Panc1 (cell line): ENCODE measurements around the gene IWS1.

ENCODE experiments used
- SIN3A ChIP-seq: IDR thresholded peaks from 2 replicates; pipeline ENCODE4 v1.6.1; 2012; ENCODE audit warnings: low read depth, mild to moderate bottlenecking, low read length, moderate library complexity, borderline replicate concordance; ENCODE audit not compliant: insufficient read depth
- TF ChIP-seq, protein P1 (sequence below), 2 experiments: IDR thresholded peaks; 2 replicates each; pipeline ENCODE4 v1.6.1; 2011 to 2012; ENCODE audit warnings: low read depth in 2 of 2, control low read depth in 1 of 2, low read length in 1 of 2, mild to moderate bottlenecking in 1 of 2, moderate library complexity in 1 of 2; ENCODE audit not compliant: insufficient read depth in 1 of 2
- TF ChIP-seq, protein P2 (sequence below): fragments of 450-650 bp; IDR thresholded peaks from 2 replicates; pipeline ENCODE4 v1.5.1; 2017; ENCODE audit warnings: mild to moderate bottlenecking

DNA sequence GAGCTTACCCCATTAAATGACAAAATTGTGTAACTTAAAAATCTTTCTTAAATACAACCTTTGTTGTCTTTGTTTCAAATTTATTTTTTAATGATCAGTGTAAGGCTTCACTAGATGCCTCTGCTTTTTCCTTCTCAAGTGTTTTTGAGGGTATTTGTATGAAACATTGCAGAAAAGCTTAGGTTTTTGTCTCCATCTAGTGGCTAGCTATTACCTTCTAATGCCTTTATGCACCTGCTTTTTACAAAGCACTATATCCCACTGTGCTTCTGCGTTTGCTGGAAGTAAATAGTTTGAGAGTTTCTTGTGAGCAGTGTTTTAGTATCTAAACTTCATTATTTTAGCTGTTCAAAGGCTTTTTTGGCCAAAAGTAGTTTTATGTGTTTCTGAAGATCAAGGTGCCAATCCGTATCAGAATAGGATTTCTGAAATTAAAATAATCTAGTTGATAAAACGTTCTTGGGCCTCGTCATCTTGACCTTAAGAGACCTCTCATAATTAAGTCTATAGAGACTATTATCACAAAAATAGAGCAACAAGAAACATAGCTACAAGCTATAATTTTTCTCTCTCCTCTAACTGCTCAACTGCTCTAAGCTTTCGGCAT, 47.0 kb downstream of the IWS1 start:
- TF ChIP-seq, protein P1, sequence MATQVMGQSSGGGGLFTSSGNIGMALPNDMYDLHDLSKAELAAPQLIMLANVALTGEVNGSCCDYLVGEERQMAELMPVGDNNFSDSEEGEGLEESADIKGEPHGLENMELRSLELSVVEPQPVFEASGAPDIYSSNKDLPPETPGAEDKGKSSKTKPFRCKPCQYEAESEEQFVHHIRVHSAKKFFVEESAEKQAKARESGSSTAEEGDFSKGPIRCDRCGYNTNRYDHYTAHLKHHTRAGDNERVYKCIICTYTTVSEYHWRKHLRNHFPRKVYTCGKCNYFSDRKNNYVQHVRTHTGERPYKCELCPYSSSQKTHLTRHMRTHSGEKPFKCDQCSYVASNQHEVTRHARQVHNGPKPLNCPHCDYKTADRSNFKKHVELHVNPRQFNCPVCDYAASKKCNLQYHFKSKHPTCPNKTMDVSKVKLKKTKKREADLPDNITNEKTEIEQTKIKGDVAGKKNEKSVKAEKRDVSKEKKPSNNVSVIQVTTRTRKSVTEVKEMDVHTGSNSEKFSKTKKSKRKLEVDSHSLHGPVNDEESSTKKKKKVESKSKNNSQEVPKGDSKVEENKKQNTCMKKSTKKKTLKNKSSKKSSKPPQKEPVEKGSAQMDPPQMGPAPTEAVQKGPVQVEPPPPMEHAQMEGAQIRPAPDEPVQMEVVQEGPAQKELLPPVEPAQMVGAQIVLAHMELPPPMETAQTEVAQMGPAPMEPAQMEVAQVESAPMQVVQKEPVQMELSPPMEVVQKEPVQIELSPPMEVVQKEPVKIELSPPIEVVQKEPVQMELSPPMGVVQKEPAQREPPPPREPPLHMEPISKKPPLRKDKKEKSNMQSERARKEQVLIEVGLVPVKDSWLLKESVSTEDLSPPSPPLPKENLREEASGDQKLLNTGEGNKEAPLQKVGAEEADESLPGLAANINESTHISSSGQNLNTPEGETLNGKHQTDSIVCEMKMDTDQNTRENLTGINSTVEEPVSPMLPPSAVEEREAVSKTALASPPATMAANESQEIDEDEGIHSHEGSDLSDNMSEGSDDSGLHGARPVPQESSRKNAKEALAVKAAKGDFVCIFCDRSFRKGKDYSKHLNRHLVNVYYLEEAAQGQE (IDR thresholded peaks at IDR 0.05; ENCODE audit: insufficient read depth in 1 of 2, low read depth in 2 of 2, low read length in 1 of 2), result no peak
- TF ChIP-seq, protein P2, sequence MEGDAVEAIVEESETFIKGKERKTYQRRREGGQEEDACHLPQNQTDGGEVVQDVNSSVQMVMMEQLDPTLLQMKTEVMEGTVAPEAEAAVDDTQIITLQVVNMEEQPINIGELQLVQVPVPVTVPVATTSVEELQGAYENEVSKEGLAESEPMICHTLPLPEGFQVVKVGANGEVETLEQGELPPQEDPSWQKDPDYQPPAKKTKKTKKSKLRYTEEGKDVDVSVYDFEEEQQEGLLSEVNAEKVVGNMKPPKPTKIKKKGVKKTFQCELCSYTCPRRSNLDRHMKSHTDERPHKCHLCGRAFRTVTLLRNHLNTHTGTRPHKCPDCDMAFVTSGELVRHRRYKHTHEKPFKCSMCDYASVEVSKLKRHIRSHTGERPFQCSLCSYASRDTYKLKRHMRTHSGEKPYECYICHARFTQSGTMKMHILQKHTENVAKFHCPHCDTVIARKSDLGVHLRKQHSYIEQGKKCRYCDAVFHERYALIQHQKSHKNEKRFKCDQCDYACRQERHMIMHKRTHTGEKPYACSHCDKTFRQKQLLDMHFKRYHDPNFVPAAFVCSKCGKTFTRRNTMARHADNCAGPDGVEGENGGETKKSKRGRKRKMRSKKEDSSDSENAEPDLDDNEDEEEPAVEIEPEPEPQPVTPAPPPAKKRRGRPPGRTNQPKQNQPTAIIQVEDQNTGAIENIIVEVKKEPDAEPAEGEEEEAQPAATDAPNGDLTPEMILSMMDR, result peak; percentile 70; the same call in 1 of the 2 replicates
- TF ChIP-seq SIN3A, result no peak
